Neuronal stem cell (in vitro differentiated cells): ENCODE results near the gene NR1D2.
A peak's percentile ranks its signal among the peaks of the same experiment; 100 is the strongest.

Experiments used
- DNase-seq: peaks from one replicate; pipeline ENCODE4 v3.0.0-alpha.2; 2013; ENCODE audit warnings: low spot score
- H2AFZ ChIP-seq: one replicate; pipeline ENCODE4 v1.6.1; 2013; ENCODE audit warnings: mild to moderate bottlenecking, low read length, inconsistent platforms
- H2AK5ac ChIP-seq: 2 replicates; pipeline ENCODE4 v1.6.1; 2013; ENCODE audit warnings: low read depth, mild to moderate bottlenecking, inconsistent platforms, low read length, moderate library complexity, mixed read lengths
- H2BK120ac ChIP-seq: 2 replicates; pipeline ENCODE4 v1.6.1; 2013; ENCODE audit warnings: low read depth, mild to moderate bottlenecking, inconsistent platforms, low read length, moderate library complexity, mixed read lengths
- H2BK12ac ChIP-seq: one replicate; pipeline ENCODE4 v1.6.1; 2013; ENCODE audit warnings: low read length, inconsistent platforms
- H2BK15ac ChIP-seq: 2 replicates; pipeline ENCODE4 v1.6.1; 2013; ENCODE audit warnings: mild to moderate bottlenecking, low read length, inconsistent platforms, mixed read lengths
- H2BK5ac ChIP-seq: one replicate; pipeline ENCODE4 v1.6.1; 2013; ENCODE audit warnings: inconsistent platforms, mild to moderate bottlenecking, low read length, moderate library complexity
- H3K14ac ChIP-seq: one replicate; pipeline ENCODE4 v1.6.1; 2013; ENCODE audit warnings: low read length, inconsistent platforms
- H3K18ac ChIP-seq: 2 replicates; pipeline ENCODE4 v1.6.1; 2013; ENCODE audit warnings: low read length, inconsistent platforms
- H3K23ac ChIP-seq: 2 replicates; pipeline ENCODE4 v1.6.1; 2013; ENCODE audit warnings: low read depth, mild to moderate bottlenecking, mixed read lengths, low read length, inconsistent platforms; ENCODE audit not compliant: poor library complexity
- H3K27ac ChIP-seq: replicated peaks from 3 replicates; pipeline ENCODE4 v1.5.1; 2013; ENCODE audit warnings: low read length, inconsistent platforms
- H3K27me3 ChIP-seq, 3 experiments: 2 replicates each; pipeline ENCODE4 v1.6.1; 2013; ENCODE audit warnings: low read length in 3 of 3, mild to moderate bottlenecking in 2 of 3, inconsistent platforms in 1 of 3, low read depth in 1 of 3, mixed read lengths in 1 of 3, moderate library complexity in 1 of 3; ENCODE audit not compliant: control insufficient read depth in 3 of 3, insufficient read depth in 3 of 3
- H3K36me3 ChIP-seq, 2 donors: replicated peaks in 1 of 2; 2 replicates each; pipeline ENCODE4 v1.6.1; 2013; ENCODE audit warnings: low read length in 2 of 2; ENCODE audit not compliant: control insufficient read depth in 2 of 2, insufficient read depth in 2 of 2
- H3K4ac ChIP-seq: 2 replicates; pipeline ENCODE4 v1.6.1; 2013; ENCODE audit warnings: inconsistent platforms, mild to moderate bottlenecking, low read length, moderate library complexity
- H3K4me1 ChIP-seq, 2 donors: 1 replicate in 1 of 2; 2 replicates in 1 of 2; pipeline ENCODE4 v1.6.1; 2013; ENCODE audit warnings: low read length in 2 of 2, low read depth in 1 of 2; ENCODE audit not compliant: control insufficient read depth in 2 of 2, insufficient read depth in 1 of 2
- H3K4me2 ChIP-seq: one replicate; pipeline ENCODE4 v1.6.1; 2013; ENCODE audit warnings: mild to moderate bottlenecking, low read length, inconsistent platforms; ENCODE audit not compliant: insufficient read depth, poor library complexity, severe bottlenecking
- H3K4me3 ChIP-seq, 2 donors: 2 replicates each; pipeline ENCODE4 v1.5.1; 2013; ENCODE audit warnings: low read length in 2 of 2, mild to moderate bottlenecking in 2 of 2, inconsistent platforms in 1 of 2, moderate library complexity in 1 of 2
- H3K79me1 ChIP-seq: one replicate; pipeline ENCODE4 v1.6.1; 2013; ENCODE audit warnings: low read depth, mild to moderate bottlenecking, inconsistent platforms, low read length, moderate library complexity
- H3K9ac ChIP-seq: one replicate; pipeline ENCODE4 v1.6.1; 2013; ENCODE audit warnings: mild to moderate bottlenecking, low read depth, low read length, inconsistent platforms; ENCODE audit not compliant: poor library complexity
- H3K9me3 ChIP-seq, 2 donors: replicated peaks in 1 of 2; 2 replicates each; pipeline versions ENCODE3 to v1.6.1; 2013; ENCODE audit warnings: low read length in 2 of 2, mild to moderate bottlenecking in 2 of 2, inconsistent platforms in 1 of 2, low read depth in 1 of 2, mixed read lengths in 1 of 2, moderate library complexity in 1 of 2; ENCODE audit not compliant: control insufficient read depth in 2 of 2, insufficient read depth in 1 of 2
- H4K8ac ChIP-seq: one replicate; pipeline ENCODE4 v1.6.1; 2013; ENCODE audit warnings: low read depth, mild to moderate bottlenecking, inconsistent platforms, low read length, moderate library complexity
- H4K91ac ChIP-seq: one replicate; pipeline ENCODE4 v1.6.1; 2013; ENCODE audit warnings: low read length, low read depth, mild to moderate bottlenecking, inconsistent platforms; ENCODE audit not compliant: poor library complexity
- WGBS, 2 donors: extraction: QIAGEN DNeasy Blood & Tissue Kit; methylation state at CpG; one replicate each; pipeline ENCODE4 v1.1.7; 2013; ENCODE audit warnings: missing lambda C conversion rate in 2 of 2, mixed read lengths in 1 of 2; ENCODE audit not compliant: insufficient read length in 2 of 2, insufficient replicate concordance in 1 of 2; ENCODE audit errors: extremely low coverage in 2 of 2; 5-methylcytosine and 5-hydroxymethylcytosine counted together

NR1D2 gene

DNA sequence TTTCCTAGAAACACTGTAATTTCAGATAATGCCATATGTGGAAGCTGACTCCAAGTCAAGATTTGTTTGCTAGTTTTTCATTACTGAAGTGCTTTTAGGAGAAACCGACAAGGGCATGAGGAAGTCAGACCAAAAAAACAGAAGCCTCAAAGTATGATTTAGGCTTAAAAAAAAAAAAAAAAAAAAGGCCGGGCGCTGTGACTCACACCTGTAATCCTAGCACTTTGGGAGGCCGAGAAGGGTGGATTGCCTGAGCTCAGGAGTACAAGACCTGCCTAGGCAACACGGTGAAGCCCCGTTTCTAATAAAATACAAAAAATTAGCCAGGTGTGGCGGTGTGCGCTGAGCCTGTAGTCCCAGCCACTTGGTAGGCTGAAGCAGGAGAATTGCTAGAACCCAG is 16.6 kb upstream of the NR1D2 start:
- no peak overlapping the region for H4K8ac ChIP-seq
- peaks cover 0 to 1% of the 10 kb centered on the region in 2 donors for H3K4me1 ChIP-seq
- no peak overlapping the region for H3K9ac ChIP-seq
- H3K36me3 ChIP-seq, result no peaks in the 10 kb centered on the region
- no peaks in the 10 kb centered on the region for H3K27me3 ChIP-seq
- H3K23ac ChIP-seq, result no peak overlapping the region
- H2AK5ac ChIP-seq, result no peak overlapping the region
- H2AFZ ChIP-seq, result no peak overlapping the region
- no peak overlapping the region for H3K4me3 ChIP-seq
- H3K27ac ChIP-seq, result no peak overlapping the region
- H3K4me2 ChIP-seq, result no peak overlapping the region
- DNase-seq, result no peak
- WGBS, 2 donors, result no CpG with 5 or more reads among the region's 8 CpGs
- no peaks in the 10 kb centered on the region for H3K79me1 ChIP-seq
- no peaks in the 10 kb centered on the region for H3K9me3 ChIP-seq
- H3K4ac ChIP-seq, result no peak overlapping the region
- no peak overlapping the region for H2BK15ac ChIP-seq
- H3K18ac ChIP-seq, result no peak overlapping the region
- H2BK120ac ChIP-seq, result no peak overlapping the region
- H2BK5ac ChIP-seq, result no peak overlapping the region
- no peak overlapping the region for H4K91ac ChIP-seq
- no peak overlapping the region for H2BK12ac ChIP-seq
- no peak overlapping the region for H3K14ac ChIP-seq

DNA sequence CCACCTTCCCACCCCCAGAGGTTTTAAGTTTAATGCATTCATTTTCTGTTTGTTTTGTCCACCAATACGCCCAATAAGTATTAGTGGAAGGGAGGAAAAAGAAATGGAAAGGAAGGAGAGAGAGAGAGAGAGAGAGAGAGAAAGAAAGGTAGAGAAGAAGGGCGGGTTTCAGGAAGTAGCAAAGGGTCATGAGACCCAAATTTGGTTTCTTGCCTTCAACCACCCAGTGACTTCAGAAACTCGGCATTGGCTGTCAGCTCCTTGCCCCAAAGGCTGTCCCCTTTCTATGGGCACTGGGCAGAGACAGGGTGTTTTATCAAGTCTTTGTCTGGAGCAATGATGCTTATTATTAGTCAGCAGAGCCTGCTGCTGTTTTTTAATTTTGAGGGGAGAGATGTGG is 13.5 kb upstream of the NR1D2 start:
- Histone ChIP-seq H3K9me3 (no peaks in the 10 kb centered on the region), H4K8ac (no peak overlapping the region), H3K4ac (no peak overlapping the region), H2AFZ (peak overlapping the region; percentile 12), H2BK120ac (no peak overlapping the region), H2BK15ac (no peak overlapping the region), H3K36me3 (no peaks in the 10 kb centered on the region), H3K4me2 (no peak overlapping the region), H2BK5ac (no peak overlapping the region), H3K4me3 (no peak overlapping the region), H4K91ac (no peak overlapping the region), H3K23ac (no peak overlapping the region), H3K27ac (no peak overlapping the region), H3K18ac (no peak overlapping the region), H3K27me3 (no peaks in the 10 kb centered on the region), H3K14ac (no peak overlapping the region), H3K4me1 (peaks cover 0 to 5% of the 10 kb centered on the region in 2 donors), H2AK5ac (no peak overlapping the region), H3K9ac (no peak overlapping the region), H3K79me1 (no peaks in the 10 kb centered on the region), H2BK12ac (no peak overlapping the region)
- DNase-seq, result no peak
- no CpG with 5 or more reads among the region's 3 CpGs for WGBS, 2 donors

DNA sequence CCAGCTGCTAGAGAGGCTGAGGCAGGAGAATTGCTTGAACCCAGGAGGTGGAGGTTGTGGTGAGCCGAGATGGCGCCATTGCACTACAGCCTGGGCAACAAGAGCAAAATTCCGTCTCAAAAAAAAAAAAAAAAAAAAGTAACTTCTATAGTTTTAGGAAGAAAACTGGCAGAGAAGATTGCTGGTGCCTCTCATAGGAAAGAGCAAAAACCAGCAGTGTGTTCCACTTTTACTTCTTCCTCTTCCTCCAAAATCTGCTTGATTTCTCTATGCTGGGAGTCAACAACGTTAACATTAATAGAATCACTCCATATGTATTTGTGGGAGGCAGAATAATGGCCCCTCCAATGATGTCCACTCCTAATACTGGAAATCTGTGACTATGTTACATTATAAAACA is 12.5 kb upstream of the NR1D2 start:
- Histone ChIP-seq H2BK15ac (no peak overlapping the region), H3K4me1 (peaks cover 0 to 5% of the 10 kb centered on the region in 2 donors), H3K14ac (no peak overlapping the region), H3K79me1 (no peaks in the 10 kb centered on the region), H3K4me2 (no peak overlapping the region), H3K9ac (no peak overlapping the region), H3K18ac (no peak overlapping the region), H2BK12ac (no peak overlapping the region), H3K9me3 (no peaks in the 10 kb centered on the region), H3K4me3 (no peak overlapping the region), H2BK5ac (no peak overlapping the region), H3K27ac (no peak overlapping the region), H4K8ac (no peak overlapping the region), H3K23ac (no peak overlapping the region), H2AFZ (no peak overlapping the region), H4K91ac (no peak overlapping the region), H2AK5ac (no peak overlapping the region), H3K4ac (no peak overlapping the region), H3K27me3 (no peaks in the 10 kb centered on the region), H3K36me3 (no peaks in the 10 kb centered on the region), H2BK120ac (no peak overlapping the region)
- WGBS, 2 donors, result no CpG with 5 or more reads among the region's 4 CpGs
- no peak for DNase-seq

DNA sequence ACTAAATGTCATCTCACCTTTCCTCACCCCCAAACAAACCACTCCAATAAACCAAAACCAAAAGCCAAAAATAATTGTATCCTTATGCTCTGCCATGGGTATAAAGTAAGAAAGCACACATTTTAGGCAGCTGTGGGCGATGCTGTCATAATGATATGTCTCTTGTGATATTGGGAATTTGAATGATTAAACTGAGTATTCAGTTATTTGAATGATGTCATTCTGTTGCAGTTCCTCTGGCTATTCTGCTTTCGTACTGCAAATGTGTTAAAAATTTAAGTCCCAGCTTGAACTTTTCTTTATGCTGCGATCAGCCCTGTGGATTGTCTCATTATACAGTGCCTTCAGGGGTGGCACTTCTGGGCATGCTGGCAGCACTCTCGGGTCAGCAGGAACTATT is 10.8 kb upstream of the NR1D2 start:
- Histone ChIP-seq H3K14ac (no peak overlapping the region), H3K36me3 (no peaks in the 10 kb centered on the region), H3K27me3 (no peaks in the 10 kb centered on the region), H3K4me1 (peaks cover 0 to 5% of the 10 kb centered on the region in 2 donors), H3K4ac (no peak overlapping the region), H3K9me3 (peaks cover 0 to 4% of the 10 kb centered on the region in 2 donors), H2AFZ (no peak overlapping the region), H2AK5ac (no peak overlapping the region), H3K79me1 (no peaks in the 10 kb centered on the region), H4K8ac (no peak overlapping the region), H3K9ac (no peak overlapping the region), H2BK12ac (no peak overlapping the region), H2BK15ac (no peak overlapping the region), H3K27ac (no peak overlapping the region), H3K23ac (no peak overlapping the region), H2BK120ac (no peak overlapping the region), H3K4me3 (no peak overlapping the region), H3K18ac (no peak overlapping the region), H4K91ac (no peak overlapping the region), H3K4me2 (no peak overlapping the region), H2BK5ac (no peak overlapping the region)
- no peak for DNase-seq
- no CpG with 5 or more reads among the region's 4 CpGs for WGBS, 2 donors
